ENCODE data around the gene AKR1C2.
"Not testable (repeated sequence)": the region's sequence is repeated elsewhere in the genome, so short reads cannot be mapped to it uniquely, and the experiment has no call there.

AKR1C2 gene

DNA sequence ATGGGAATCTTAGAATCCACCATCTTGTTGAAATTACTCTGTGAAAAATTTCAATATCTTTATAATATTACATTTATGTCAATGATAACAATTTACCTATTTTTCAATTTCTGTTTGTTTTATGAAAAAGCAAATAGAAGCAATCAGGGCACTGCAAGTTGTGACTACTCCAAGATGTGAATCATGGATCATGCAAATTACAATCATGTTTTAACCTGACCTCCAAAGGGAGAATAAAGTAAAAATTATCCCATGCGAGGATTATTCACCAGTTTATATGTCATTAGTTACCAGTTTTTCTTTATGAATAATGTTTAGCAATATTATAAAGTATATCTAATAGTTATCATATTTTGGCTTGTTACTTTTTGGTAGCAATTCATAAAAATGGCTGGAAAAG is 41.3 kb downstream of the AKR1C2 start:
- not testable (repeated sequence) for DNase-seq (ENCODE audit: extremely low read depth in 1 of 2, low read depth in 1 of 2)

DNA sequence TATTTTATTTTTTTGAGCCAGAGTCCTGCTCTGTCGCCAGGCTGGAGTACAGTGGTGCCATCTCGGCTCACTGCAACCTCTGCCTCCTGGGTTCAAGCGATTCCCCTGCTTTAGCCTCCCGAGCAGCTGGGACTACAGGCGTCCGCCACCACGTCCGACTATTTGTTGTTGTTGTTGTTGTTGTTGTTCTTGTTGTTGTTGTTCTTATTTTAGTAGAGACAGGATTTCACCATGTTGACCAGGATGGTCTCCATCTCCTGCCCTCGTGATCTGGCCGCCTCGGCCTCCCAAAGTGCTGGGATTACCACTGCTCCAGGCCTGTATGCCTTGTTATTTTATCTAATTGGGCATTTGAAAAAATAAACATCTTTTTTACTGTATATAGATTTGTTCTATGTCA is 42.1 kb downstream of the AKR1C2 start:
- DNase-seq (ENCODE audit: extremely low read depth in 1 of 2, low read depth in 1 of 2), result not testable (repeated sequence)

DNA sequence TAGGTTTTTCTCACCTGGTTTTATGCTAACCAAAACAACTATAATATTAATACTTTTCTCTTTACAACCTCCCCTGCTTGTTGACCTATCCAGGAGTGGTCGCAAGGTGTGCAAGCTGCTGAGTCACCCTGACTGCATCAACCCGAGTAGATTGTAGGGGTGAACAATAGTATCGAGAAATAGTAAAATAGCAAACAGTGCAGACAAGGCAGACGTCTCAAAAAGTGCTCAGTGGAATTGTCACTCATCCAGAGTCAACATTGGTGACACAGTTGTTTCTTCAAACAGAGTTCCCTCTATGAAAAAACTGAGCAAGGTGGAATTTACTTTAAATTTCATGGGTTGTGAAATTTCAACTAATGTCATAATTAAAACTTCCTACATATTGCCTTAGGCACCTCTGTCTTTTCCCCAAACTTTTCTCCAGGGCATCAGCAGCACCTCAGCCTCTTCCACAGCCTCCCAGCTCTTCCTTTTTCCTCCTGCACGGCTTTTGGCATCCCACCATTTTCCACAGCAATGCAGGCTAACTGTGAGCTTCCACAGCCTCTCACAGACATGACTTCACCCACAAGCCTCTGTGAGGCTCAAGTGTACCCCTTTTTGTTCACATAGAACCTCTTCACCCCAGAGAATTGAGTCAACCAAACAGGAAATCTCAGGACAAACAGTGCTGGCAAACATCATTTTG is 46.6 kb downstream of the AKR1C2 start:
- not testable (repeated sequence) for DNase-seq (ENCODE audit: extremely low read depth in 1 of 2, low read depth in 1 of 2)

DNA sequence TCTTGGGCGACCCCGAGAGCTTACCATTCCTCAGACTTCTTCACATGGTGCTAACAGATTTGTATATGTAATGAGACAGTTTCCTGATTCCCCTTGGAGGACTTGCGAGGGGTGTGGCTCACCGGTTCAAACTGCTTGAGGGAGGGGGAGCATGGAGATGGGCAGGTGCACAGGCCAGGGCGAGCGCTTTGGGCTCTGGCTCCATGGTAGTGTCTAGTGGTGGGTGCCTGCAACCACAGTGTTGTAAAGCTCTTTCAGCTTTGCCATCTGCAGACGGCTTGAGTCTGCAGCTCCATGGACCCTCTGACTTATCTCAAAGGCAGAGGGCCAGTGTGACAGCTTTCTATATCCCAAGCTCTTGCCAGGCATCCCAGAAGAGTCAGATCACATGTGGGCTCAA is 47.6 kb downstream of the AKR1C2 start:
- not testable (repeated sequence) for DNase-seq (ENCODE audit: extremely low read depth in 1 of 2, low read depth in 1 of 2)

DNA sequence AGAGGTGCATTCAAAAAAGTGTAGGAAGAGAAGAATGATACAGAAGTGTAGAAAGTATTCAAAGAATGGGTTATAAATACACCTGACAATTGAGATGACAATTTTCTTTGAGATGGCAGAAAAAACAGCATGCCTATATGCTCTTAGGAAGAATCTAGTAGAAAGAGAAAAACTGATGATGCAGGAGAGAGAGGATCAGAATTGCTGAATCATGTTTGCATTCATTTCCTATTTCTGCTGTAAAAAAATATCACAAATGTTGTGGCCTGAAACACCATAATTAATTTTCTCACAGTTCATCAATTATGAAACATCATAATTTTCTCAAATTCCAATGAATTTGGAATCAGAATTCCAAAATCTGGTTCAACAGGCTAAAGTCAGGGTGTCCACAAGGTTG is 50.3 kb downstream of the AKR1C2 start:
- no peak for DNase-seq (ENCODE audit: extremely low read depth in 1 of 2, low read depth in 1 of 2)

DNA sequence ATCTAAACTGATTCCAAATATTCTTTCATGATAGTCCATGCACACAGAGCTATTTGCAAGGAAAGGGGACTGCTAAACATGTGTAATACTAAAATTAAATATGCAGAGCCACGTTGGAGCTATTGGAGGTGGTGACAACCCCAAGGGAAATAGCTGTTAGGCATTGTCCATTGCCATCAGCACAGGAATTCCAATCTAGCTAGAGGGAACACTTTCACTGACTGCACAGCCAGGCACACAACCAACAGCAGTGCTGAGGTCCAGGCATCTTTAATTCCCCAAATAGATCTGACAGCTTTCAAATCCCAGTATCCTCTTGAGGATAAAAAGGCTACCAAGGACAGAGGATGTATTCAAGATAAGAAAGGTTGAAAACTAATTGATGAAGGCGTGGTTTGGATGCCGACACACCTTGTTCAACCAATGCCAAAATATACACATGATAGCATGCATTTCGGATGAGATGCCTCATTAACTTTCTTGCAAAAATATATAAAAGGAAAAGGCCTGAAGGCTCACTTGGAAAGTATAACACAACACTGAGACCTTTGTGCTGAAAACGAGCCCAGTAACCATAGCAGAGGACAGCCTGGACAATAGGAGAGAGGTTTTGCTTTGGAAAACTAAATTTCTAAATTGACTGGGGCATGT is 52.0 kb downstream of the AKR1C2 start:
- DNase-seq (ENCODE audit: extremely low read depth in 1 of 2, low read depth in 1 of 2), result not testable (repeated sequence)

DNA sequence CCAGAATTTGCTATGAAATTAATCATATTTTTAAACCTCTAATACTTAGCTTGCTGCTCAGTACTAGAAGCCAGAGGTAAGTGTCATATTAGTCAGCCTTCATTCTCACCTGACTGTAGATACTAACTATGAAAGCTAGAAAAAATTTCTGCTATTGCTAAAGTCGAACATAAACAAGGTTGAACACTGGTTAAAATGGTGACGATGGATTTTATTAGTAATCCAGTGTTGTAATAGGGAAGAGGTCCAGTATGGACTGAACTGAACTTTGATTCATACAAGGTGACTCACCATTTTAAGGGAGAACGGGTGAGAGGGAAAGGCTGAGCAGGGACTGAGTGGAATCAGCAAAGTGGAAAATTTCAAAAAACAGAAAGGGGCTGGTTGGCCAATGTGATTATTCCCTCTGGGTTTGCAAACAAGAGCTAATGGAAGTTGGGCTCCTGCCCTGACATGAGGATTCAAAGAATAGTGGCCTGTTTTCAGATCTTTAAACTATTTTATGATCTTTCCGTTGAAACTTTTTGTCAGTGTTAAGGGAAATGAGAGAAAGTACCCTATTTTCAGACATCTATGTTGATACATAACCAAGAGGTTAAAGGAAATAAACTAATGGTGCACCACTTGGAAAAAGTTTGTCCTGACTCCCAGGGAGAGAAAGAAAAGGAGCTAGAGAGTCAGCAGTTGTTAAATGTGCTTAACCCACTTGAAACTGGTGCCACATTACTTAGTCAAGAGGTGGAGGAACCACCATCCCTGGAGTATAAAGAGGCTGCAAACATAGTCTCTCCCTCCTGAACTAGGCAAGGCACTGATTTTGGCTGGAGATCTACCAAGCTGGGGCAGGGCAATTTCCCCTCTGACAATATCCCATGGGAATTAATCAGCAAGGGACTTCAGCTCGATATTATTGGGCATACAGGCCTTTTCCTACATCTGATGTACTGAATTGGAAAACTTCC is 55.7 kb downstream of the AKR1C2 start:
- DNase-seq (ENCODE audit: extremely low read depth in 1 of 2, low read depth in 1 of 2), result no peak

DNA sequence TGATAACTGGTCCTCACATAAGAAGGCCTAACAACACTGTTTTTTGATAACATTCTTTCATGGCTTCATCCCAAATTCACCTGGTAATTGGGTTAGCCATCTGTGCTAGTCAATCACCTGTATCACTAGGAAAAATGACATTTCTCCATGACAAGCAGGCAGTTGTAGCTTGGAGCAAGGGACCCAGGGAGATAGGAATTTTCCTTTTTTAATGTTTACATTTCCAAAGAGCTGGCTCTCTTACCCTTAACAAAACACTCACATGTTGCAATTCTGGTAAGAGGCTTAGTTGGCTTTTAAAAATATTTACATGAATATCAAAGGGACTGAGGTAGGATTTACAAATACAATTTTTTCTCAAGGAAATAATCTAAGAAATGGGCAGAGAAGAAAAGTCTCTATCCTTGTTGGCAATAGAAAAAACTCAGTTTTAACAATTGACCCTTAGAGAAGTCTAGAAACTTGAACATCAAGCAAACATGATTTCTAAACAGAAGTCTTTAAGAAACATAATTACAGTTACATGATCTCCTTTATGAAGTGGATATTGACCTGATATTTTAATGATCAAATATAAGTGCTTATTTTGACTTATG is 56.5 kb downstream of the AKR1C2 start:
- DNase-seq (ENCODE audit: extremely low read depth in 1 of 2, low read depth in 1 of 2), result no peak

DNA sequence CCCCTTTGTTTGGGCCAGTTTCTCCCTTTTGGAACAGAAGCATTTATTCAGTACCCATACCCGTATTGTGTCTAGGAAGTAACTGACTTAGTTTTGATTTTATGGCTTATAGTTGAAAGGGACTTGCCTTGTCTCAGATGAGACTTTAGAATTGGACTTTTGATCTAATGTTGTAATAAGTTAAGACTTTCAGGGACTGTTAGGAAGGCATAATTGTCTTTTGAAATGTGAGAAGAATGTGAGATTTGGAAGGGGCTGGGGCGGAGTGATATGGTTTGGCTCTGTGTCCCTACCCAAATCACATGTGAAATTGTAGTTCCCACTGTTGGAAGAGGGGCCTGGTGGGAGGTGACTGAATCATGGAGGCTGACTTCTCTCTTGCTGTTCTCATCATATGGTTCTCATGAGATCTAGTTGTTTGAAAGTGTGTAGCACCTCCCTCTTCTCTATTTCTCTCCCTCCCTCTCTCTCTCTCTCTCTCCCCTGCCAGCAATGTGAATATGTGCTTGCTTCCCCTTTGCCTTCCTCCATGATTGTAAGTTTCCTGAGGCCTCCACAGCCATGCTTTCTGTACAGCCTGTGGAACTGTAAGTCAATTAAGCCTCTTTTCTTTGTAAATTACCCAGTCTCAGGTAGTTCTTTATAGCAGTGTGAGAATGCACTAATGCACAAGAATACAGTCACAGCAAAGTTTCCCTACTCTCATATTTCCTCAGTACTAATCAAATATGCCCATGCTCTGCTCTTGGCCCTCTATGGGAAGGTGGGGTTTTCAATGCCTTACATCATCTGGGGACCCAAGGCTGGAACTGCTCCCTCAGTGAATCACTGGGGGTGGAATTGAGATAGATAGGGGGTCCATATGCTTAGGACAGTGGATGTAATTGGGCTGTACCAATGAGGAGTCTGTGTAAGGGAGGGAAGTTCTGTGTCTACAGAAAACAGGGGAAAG is 57.6 kb downstream of the AKR1C2 start:
- DNase-seq (ENCODE audit: extremely low read depth in 1 of 2, low read depth in 1 of 2), result no peak

DNA sequence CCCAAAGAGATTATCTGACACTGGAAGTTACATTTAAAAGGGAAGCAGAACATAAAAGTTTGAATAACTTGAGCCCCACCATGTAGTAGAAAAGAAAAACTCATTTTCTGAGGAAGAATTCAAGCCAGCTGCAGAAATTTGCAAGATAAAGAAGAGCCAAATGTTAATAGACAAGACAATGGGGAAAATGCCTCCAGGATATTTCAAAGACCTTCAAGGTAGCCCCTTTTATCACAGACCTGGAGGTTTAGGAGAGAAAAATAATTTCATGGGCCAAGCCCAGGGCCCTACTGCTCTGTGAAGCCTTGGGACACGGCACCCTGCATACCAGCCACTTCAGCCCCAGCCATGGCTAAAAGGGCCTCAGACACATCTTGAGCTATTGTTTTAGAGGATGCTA is 58.8 kb downstream of the AKR1C2 start:
- DNase-seq (ENCODE audit: extremely low read depth in 1 of 2, low read depth in 1 of 2), result no peak

DNA sequence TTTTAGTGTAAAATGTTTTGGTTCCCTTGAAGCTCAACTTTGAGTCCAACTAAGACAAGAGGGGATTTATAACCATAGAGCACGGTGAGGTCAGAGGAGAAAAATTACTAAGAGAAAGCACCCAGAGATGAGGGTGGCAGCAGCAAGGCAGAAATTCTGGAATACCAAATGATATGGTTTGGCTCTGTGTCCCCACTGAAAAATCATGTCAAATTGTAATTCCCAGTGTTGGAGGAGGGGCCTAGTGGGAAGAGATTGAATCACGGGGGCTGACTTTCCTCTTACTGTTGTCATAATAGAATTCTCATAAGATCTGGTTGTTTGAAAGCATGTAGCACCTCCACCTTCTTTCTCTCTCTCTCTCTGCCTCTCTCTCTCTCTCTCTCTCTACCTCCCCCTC is 59.8 kb downstream of the AKR1C2 start:
- no peak for DNase-seq (ENCODE audit: extremely low read depth in 1 of 2, low read depth in 1 of 2)

DNA sequence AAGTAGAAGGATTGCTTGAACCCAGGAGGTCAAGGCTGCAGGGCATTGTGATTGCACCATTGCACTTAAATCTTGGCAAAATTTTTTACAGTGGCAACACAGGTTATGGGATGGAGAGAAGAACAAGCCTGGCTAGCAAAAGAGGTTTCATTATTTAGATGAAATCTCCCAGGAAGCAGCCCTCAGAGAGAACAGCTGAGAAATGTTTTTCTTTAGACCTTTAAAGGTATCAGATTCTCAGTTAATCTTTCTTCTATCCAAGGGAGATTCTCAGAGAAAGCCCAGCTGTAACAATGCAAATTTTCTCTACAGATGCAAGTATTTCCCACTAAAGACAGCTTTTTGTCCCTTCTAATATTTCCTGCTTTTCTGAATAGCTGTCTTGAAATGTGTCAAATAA is 60.2 kb downstream of the AKR1C2 start:
- not testable (repeated sequence) for DNase-seq (ENCODE audit: extremely low read depth in 1 of 2, low read depth in 1 of 2)

DNA sequence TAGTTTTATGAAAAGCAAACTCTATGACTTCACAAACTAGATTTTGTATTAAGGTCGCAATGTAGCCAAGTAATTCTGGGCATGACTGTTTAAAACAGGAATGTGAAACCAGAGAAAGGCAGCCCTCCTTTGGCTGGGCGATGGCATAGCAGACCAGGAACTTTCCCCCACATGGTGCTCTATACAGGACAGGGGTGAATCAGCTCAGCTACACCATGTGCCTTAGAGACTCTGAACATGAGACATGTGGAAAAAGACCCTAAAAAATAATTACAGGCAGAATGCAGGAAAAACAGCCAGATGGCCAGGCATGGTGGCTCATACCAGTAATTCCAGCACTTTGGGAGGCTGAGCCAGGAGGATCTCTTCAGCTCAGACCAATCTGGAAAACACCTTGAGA is 60.7 kb downstream of the AKR1C2 start:
- DNase-seq (ENCODE audit: extremely low read depth in 1 of 2, low read depth in 1 of 2), result not testable (repeated sequence)

DNA sequence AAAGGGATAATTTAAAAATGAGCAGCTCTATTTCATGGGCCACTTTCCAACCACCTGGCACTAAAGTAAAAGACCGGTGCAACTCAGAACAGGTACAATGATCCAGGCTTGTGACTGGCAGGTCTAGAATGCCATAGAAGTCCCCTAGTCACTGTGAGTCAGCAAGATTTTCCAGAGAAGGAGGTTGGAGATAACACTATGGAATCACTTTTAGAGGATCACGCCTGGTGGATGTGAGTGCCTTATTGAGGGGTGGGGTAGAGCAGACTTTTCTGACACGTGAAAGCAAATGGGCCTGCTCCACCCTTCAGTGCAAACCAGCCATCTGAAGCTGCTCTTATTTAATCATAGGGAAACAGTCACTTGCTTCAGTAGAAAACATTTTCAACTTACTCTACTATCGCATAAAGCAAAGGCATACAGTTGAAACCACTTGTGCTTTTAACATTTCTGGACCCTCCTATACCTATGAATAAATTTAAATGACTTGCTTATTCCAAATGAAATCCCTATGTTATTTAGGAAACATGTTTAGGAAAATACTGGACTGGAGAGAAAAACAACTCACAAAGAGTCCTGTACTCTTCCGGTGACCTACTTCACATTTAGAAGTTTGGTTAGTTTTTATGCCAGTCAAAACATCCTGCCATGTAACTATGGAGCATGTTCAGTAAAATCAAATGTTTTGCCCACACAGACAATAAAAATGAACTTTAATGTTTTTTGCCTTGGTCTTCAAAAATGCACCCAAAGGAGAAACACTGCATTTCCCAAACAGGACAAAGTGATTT is 61.9 kb downstream of the AKR1C2 start:
- DNase-seq (ENCODE audit: extremely low read depth in 1 of 2, low read depth in 1 of 2), result no peak

DNA sequence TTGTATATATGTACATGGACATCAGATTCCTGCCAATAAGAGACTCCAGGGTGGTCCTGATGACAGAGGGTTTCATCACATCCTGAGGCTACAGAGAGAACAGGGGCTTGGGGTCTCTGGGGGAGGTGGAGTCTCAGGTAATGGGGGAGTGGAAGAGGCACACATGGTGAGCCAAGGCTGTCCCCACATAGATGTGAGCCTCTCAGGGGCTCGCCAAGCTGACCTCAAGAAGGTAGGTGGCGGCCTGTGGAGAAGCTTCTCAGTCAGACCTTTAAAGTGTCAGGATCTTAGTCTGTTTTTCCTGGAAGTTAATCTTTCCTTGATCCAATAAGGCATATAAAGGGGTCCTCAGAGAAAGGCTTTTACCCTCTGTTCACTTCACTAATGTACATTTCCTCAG is 62.7 kb downstream of the AKR1C2 start:
- not testable (repeated sequence) for DNase-seq (ENCODE audit: extremely low read depth in 1 of 2, low read depth in 1 of 2)

DNA sequence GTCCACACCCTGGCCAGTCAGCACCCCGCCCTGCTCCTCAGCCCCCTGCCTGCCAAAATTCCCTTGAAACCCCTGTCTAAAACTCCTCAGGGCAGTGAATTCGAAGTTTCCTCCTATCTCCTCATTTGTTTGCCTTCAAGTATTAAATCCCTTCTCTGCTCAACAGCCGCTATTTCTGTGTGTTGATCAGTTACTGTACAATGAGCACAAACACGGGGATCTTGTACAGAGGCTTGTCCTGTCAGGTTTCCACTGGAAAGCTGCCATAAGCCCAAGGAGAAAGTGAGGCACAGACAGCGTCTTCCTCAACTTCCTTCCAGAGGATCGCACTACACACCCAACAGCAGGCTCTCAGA is 63.6 kb downstream of the AKR1C2 start:
- DNase-seq (ENCODE audit: extremely low read depth in 1 of 2, low read depth in 1 of 2), result not testable (repeated sequence)

DNA sequence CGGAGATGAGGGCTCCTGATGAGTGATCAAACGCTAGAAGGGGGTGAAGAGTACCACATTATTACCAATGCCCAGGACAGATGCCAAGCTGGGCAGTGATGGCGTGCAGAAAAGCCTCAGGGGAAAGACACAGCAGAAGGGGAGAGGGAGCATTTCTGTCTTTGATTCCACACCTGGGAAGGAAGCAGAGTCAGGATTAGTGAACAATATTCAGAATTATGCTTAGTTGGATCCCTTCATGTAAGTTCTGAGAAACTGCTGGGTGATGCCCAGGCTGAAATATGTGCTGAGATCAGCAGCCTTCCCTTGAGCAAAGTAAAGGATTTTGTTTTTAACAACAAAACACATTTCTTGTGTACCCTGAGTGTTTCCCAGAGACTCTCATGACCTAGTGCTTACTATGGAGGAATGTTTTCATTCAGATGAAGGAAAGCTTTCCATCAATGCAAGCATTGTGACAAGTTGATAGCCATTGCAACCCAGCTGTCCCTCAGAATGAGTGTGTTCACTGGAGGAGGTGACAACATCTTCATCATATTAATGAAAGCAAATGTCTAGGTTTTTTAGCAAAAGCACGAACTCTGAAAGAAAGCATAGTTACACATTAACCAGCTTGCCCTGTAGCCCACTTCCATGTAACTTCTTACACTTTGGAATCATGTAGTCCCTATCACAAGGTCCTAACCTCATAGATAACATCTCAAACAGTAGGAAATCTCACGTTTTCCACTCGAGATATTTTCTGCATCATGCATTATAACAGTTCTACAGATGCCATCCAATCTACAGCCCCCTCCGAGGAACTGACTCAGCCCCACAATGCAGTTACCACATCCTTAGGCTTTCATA is 64.2 kb downstream of the AKR1C2 start:
- DNase-seq (ENCODE audit: extremely low read depth in 1 of 2, low read depth in 1 of 2), result no peak

All from activated CD8-positive, alpha-beta memory T cell treated with anti-CD3 and anti-CD28 coated beads for 1 hour (primary cell).